NCI-H187 treated with DMSO at 0.1 percent for 48 hours (cell line): Measurements from ENCODE around the gene CSRP1.

ENCODE experiments used
- DNase-seq: peaks from one replicate; lab custom pipeline; 2025; lab: John Stamatoyannopoulos, UW

The CSRP1 gene

DNA sequence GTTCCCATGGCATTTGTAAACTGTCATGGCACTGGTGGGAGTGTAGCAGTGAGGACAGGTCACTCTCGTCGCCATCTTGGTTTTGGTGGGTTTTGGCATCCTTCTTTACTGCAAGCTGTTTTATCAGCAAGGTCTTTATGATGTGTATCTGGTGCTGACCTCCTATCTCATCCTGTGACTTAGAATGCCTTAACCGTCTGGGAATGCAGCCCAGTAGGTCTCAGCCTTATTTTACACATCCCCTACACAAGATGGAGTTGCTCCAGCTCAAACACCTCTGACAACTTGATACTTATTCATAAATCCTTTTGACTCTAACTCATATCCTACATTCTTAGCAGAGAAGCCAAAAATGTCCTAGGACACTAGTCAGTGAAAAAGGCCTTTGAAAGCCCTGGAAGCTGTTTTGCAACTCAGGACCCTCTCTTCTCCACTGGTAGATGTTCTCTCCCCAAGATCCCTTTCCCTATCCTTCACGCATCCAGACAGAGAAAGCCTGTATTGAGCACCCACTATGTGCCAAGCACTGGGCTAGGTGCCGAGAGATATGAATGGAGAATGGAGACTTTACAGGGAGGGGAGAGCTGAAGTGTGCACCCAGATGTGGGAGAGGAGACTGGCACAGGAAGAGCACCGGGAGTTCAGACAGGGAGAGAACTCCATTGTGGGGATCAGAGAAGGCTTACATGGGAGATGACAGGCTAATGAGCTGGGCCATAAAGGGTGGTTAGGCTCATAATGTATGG is 6.7 kb upstream of the CSRP1 start:
- DNase-seq = no peak

DNA sequence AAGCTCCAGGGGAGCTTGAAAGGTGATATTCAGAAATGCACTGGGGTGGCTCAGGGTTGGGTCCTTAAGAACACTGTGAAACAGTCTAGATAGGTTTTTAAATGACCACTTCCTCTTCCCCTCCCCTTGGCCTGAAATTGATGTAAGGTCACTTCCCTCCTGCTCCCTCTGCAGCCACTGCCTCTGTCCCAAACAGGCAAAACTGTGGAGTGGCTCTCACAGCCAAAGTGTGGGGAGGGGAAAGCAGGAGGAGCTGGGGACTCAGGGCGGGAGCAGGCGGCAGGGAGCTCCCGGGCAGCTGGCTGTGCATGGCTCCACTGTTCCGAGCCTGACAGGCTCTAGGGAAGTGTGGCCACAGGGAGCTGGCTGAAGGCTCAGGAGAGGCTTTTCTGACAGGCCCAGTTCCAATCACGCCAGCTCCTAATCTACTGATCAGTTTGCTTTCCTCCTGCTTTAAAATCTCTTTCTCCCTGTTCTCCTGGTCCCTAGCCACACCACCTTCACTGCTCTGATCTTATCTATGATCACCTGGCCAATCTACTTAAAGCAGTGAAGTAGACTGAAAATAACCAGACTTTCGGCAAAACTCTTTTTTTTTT is 5.1 kb upstream of the CSRP1 start:
- no peak for DNase-seq

DNA sequence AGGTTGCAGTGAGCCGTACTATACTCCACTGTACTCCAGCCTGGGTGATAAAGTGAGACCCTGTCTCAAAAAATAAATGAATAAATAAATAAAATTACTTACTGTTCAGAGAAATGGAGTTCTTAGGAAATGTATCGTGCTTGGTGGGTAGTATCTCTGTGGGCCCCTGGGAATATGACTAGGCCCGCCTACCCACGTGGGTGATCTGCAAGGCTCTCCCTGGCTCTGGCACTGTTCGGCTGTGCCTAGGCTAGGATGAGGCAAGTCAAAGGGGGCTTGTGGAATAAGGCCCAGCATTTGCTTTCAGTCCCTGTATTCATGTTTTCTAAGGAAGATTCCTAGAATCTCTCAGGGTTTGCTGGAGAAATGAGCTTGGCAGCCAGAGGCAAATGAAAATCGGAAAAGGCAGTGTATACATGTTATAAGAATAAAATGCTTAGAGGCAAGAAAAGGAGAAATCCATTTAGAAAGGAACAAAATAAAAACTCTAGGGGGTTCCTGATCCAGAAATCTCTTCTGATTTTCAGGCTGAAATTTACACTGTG is 4.5 kb upstream of the CSRP1 start:
- no peak for DNase-seq

DNA sequence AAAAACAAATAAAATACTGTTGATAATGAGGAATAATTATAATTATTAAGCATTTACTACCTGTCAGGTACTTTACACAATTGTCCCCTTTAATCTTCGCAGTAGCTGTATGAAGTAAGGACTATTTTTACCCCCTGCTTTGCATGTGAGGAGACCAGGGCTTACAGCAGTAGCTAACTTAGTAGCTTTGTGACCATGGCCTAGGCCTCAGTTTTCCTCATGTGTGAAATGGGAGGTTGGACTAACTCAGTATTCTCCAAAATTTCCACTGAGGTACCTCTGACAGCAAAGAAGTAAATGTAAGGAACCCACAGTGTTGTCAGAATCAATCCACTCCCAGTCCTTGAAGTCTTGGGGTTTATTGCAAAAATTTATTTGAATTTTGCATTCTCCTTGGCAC is 3.8 kb upstream of the CSRP1 start:
- no peak for DNase-seq

DNA sequence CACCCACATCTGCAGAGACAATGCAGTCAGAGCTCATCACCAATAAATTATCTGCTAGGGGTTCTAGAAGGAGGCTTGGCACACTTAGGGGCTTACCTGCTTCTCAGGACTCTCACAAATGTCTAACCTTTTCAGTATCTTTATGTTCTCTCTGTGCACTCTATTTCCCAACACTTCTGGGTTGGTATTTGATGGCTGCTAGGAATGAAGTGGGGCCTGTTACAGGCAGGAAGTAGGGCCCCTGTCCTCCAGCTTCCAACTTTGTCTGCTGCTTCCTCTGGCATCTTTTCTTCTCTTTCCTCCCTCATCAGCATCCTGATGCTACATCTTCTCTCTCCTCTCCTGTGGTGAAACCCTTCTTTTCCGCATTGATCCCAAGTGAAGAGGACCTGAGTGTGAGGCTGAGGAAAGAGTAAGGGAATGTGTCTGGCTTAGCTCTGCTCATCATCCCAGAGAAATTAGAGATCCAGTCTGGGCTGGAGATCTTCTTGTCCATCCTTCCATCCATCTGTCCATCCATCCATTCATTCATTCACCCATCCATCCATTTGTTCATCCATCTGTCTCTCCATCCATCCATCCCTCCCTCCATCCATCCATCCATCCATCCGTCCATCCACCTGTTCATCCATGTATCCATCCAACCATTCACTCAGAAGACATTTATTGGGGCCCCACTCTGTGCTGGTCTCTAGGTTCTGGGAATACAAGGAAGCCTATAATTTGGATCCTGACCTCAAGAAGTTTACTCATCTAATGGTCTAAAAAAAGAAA is 2.9 kb upstream of the CSRP1 start:
- DNase-seq = no peak

DNA sequence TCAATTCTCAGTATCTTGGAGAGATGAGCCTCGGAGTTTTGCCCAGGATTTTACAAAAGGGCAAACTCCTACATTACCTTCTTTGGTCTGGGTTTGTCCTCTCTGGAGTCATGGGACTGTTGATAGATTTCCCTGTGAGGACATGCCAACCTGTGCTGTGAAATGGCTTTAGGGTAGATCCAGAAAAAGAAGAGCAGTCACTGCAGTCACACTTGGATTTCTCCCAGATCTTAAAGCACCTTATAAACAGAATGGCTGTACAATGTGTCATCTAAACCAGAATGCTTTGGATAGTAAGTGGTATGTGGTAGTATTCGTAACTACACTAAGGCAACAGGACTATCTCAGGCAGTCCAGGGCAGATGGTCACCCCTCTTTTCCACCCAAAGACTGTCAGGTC is 1.9 kb upstream of the CSRP1 start:
- no peak for DNase-seq

DNA sequence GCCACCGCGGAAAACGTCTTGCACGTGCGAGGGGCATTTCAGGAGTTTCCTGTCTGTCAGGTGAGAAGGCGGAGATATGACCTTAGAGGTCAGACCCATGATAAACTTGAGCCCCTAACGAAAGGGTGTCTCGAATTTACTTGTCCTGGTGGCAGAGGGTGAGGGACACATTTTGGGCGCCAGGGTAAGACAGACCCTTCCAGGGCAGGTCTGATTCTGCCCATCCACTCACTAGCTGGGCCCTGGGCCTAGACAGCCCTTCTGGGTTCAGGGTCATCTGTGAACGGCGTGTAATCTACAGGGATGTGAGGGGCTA is 395 bp upstream of the CSRP1 start:
- no peak for DNase-seq

DNA sequence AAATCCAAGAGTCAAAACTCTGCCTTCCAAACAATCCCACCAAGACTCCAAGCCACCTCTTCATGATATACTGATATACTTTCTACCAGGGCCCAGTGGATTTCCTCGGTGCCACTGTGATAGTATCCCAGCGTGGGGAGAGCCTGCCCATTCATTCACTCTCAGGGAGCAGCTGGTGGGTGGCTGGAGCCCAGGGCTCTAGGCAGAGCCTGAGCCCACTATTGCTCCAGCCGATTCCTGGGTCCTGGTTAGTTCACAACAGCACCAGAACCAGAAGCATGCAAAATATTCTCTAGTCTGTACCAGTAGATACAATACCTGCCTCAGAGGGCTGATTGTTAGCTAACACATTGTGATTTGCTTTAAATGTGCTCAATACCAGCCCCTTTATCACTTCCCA is 831 bp downstream of the CSRP1 start:
- no peak for DNase-seq

DNA sequence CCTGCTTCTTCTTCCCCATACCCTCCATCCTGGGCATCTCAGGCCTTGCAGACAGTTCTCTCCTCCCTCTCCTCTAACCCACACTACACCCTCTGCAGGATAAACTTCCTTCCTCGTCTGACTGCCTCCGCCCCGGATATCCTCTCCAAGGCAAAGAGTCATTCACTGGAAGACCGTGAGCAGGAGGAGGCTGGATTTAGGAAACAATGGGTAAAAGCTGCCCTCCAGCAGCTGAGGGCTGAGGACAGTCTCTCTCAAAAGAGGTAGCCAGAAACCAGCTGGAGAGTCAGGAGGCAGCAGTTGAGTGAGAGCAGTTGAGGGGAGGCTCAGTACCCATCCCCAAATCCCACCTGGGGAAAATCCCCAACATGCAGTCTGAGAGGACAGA is 1.4 kb downstream of the CSRP1 start:
- DNase-seq = no peak

DNA sequence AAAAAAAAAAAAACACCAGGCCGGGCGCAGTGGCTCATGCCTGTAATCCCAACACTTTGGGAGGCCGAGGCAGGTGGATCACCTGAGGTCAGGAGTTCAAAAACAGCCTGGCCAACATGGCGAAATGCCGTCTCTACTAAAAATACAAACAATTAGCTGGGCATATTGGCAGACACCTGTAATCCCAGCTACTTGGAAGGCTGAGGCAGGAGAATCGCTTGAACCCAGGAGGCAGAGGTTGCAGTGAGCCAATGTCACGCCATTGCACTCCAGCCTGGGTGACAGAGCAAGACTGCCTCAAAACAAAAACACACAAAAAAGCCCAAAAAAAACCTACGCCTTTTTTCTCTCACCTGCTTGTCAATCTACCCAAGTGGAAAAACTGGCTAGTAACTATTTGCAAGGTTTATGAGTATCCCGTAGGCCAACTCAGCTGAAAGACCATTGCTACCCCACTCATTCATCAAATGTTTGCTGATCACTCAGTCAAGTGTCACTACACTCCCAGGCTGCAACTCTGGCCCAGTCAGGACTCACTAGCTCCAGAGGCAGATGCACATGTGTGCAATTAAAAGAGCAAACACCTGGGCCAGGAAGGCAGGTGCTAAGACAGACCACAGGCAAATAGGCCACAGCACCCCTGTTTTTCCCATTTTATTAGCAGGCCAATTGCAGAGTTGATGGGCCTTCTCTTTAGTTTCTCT is 2.0 kb downstream of the CSRP1 start:
- DNase-seq = no peak

DNA sequence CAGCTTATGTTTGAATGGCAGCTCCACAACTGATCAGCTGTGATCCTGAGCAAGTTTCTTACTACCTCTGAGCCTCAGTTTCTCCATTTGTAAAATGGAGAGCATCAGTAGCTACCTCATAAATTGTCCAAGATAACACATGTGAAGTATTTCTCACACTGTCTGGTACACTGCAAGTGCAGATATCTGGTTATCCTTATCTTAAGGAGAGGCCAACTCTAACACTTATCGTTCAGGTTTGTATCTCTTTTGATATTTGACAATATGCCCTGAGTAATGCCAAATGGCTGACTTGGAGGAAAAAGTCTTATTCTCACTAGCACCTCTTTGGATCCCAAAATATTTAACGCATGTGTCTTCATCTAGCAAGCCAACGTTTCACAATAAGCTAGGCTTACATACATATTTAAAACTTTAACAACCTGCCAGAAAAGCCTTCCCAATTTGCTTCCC is 2.7 kb downstream of the CSRP1 start:
- DNase-seq = no peak

DNA sequence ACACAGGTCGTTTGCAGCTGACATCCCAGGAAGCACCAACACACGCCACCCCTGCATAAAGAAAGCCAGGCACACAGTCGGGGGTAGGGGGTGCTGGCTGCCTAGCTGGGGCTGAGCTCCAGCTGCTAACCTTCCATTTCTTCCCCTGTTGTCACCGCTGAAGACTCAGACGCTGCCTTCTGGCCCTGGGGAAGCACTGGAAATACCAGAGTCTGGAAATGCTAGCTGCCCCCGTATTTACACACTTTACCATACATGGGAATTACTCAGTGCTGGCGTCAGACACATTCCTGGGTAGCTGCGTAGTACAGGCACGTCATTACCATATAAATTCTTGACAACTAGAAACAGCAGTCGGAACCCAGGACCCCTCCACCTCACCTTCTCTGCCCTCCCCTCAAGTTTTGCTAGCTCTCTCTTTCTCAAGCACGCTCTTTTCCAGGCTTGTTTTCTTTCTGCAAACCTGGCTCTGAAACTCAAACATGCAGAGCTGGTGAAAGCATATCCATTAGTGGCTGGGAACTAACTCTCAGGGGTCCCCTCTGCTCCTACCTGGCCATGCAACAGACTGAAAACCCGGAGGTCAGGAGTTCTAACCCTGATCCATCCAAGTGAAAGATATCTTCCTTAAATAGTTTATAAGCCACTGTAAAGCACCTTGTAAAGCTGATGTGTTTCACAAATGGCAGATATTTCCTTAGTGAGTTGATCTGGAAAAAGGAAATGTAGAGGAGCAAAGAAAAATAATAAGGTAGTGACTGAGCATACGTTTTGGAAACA is 3.3 kb downstream of the CSRP1 start:
- no peak for DNase-seq

DNA sequence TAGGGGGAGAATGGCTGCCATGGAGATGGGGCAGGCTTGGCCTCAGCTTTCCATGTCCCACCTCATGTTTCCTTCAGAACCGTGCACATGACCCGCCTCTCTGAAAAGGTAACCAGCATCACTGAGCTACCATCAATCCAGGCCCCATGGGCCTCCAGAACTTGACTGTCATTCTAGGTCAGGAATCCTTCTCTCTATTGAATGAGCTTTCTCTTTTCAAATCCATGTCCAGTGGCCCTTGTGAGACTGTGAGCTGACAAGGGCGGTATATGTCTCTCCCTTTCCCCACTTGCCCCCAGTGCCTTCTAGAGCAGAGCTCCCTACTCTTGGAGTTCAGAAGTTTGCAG is 4.4 kb downstream of the CSRP1 start:
- no peak for DNase-seq

DNA sequence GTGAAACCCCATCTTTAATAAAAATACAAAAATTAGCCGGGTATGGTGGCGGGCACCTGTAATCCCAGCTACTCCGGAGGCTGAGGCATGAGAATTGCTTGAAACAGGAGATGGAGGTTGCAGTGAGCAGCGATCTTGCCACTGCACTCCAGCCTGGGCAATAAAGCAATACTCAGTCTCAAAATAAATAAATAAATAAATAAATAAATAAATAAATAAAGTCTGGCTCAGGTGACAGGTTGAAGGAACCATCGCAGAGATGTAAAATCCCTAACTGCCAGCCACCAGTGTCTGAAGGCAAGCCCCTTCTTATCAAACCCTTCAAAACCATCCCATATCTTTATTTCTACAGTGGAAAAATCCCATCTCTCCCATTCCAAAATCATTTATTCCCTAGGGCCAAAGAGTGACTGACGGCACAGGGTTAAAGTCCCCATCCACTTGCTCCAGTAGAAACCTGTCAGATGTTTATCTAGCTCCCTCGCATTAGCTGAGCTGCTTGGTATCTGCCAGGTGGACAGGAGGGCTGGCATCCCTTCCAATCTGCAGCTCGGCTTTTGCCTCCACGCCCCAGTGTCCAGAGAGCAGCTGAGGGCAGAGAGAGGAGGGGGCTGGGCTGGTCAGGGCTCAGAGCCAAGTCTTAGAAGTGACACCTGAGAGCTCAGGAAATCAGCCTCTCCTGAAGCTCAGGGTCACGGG is 5.0 kb downstream of the CSRP1 start:
- no peak for DNase-seq

DNA sequence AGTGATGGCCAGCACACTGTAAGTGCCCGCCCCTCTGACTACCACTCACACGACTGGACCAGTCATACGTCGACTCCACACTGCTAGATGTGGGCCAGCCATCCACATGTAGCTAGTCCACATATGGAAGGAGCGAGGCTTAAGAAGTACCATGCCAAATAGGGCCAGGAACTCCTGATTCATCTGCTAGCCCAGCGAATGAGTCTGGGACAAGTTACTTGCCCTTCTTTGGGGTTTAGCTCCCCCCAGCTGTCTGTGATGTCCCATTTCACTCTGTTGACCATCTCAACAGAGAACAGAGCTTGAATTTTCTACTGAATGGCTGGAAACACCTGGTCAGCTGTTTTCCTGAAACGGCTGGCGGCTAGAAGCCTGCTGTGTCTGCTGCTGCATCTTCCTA is 5.8 kb downstream of the CSRP1 start:
- no peak for DNase-seq

DNA sequence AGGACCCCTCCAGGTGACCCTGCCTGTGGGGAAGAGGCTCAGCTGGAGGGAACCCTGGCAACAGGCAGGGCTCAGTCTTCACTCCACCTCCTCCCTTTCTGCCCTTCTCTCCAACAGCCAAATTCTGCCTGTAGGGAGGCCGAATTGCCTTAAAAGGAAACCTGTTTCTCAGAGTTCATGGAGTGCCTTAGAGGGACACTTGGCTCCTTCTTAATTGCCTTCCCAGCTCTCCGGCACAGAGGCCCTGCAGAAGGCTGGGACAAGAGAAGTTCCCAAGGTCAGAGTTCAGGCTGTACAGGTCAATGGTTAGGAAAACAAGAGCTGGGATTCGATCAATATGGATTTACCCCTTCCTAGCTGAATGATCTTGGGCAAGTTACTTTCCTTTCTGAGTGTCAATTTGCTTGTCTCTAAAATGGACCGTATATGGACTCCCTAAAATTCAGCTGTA is 6.2 kb downstream of the CSRP1 start:
- no peak for DNase-seq

DNA sequence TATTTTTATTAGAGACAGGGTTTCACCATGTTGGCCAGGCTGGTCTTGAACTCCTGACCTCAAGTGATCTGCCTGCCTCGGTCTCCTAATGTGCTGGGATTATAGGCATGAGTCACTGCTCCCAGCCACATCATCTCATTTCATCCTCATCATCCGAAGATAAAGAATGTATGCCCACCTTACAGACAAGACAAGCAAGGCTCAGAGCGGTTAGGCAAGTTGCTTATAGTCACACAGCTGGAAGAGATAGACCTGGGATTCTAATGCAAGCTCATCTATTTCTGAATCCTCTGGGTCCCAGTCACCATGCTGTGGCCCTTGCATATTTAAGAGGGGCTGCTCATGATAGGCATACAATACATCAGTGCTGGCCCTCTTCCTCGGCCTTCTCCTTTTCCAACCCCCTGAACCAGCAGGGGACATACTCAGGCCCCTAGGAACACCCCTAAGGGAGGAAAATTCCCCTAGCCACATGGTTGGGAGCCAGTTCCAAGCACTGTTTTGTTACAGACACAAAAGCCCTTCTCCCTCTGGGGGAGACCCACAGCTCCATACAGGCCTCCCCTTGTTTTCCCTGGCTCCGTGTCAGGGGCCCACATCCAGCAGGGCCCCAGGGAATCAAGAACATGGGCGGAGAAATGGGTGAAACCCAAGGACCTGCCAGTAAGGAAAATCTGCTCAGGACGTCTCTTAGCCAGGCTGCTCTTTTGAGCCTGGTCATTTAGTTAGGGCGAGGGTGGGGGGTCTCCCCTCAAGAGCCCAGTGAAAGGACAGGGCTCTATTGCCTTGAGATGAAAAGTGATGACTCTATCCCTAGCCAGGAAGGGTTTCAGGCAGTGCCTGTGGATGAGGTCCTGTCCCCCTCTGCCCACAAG is 6.9 kb downstream of the CSRP1 start:
- no peak for DNase-seq

DNA sequence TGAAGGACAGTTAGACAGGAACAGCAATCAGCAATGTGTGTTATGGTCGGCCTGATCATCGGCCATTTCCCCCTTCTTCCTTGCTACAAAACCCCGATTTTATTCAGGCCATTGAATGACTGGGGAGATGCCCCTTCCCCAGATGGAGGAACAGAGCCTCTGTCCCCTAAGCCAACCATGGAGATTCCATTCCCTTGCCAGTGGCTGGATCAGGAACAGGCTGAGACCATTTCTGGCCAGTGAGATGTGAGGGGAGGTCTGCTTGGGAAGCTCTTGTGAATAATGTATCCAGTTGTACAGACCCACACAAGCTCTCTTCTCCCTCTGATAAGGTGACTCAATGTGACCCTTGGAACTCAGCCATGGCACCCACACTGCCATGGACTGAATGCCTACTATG is 7.7 kb downstream of the CSRP1 start:
- no peak for DNase-seq

DNA sequence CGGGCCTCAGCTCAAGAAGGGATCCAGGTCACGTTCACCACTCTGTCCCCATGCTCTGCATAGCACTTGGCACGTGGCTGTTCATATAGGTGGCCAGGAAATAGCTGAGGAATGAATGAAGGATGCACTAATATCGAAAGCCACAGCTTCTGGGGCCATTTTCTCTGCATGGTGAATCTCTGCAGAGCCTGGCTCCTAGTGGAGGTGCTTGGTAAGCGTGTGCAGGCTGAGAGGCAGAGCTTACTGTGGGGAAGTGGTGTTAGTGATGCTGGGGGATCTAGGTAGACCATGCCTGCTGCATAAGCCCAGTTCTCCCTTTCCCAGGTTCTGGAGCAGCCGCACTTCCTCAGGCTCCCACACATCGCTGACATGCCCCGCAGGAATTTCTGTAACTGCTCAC is 8.3 kb downstream of the CSRP1 start:
- DNase-seq = no peak

DNA sequence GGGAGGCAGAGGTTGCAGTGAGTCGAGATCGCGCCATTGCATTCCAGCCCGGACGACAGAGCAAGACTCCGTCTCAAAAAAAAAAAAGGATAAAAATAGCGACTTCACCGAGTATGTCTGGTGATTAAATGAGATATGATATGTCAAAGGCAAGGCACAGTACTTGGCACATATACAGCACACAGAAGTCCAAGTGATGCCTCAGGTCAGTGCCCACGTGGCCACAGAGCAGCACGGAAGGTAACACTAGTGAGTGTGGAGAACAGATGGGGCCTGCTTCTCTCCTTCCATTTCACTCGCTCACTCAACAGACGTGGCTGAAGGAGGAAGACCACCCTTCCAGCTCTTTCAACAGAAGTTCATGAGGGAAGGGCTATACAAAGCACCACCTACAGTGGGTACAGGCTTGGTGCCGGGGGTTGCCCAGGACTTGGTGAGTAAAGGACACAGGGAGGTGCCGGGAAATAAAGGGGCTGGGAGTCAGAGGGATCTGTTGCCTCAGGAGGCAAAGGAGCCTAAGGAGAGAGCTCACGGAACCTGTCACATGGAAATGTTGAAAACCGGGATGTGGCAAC is 8.9 kb downstream of the CSRP1 start:
- DNase-seq = no peak
